Osteocyte (in vitro differentiated cells): ENCODE data around the gene OR7C1. TPM values are rescaled to one million over a fixed set of nuclear protein-coding genes. Genes with fewer than 3 reads are reported as not detected.

Source experiments
- DNase-seq: peaks from one replicate; pipeline ENCODE4 v3.0.0; 2021; ENCODE audit warnings: mixed read lengths; ENCODE audit not compliant: unreplicated experiment; ENCODE audit errors: extremely low spot score
- H3K27ac Mint-ChIP-seq: one replicate; pipeline ENCODE4 v1.8.0; 2021; ENCODE audit warnings: mild to moderate bottlenecking, mixed read lengths; ENCODE audit not compliant: unreplicated experiment
- H3K27me3 Mint-ChIP-seq: one replicate; pipeline ENCODE4 v1.8.0; 2021; ENCODE audit warnings: mixed read lengths; ENCODE audit not compliant: unreplicated experiment
- H3K36me3 Mint-ChIP-seq: one replicate; pipeline ENCODE4 v1.8.0; 2021; ENCODE audit warnings: mixed read lengths; ENCODE audit not compliant: unreplicated experiment
- H3K4me1 Mint-ChIP-seq: one replicate; pipeline ENCODE4 v1.8.0; 2021; ENCODE audit warnings: mixed read lengths; ENCODE audit not compliant: unreplicated experiment
- H3K4me3 Mint-ChIP-seq: one replicate; pipeline ENCODE4 v1.8.0; 2021; ENCODE audit warnings: mild to moderate bottlenecking, moderate library complexity, mixed read lengths; ENCODE audit not compliant: unreplicated experiment
- H3K9me3 Mint-ChIP-seq: one replicate; pipeline ENCODE4 v1.8.0; 2021; ENCODE audit warnings: mixed read lengths; ENCODE audit not compliant: unreplicated experiment
- CTCF ChIP-seq: fragments of 200-600 bp; sonication (generic); IDR thresholded peaks from 2 replicates; pipeline ENCODE4 v1.5.0; 2021; ENCODE audit warnings: antibody characterized with exemption, mild to moderate bottlenecking, moderate library complexity
- total RNA-seq: library from RNA; stranded (reverse); gene quantifications from 2 replicates; pipeline ENCODE4 v1.2.1, GENCODE V29; 2021

Gene OR7C1
- total RNA-seq, 1 donor from 2014 or later, result not detected

DNA sequence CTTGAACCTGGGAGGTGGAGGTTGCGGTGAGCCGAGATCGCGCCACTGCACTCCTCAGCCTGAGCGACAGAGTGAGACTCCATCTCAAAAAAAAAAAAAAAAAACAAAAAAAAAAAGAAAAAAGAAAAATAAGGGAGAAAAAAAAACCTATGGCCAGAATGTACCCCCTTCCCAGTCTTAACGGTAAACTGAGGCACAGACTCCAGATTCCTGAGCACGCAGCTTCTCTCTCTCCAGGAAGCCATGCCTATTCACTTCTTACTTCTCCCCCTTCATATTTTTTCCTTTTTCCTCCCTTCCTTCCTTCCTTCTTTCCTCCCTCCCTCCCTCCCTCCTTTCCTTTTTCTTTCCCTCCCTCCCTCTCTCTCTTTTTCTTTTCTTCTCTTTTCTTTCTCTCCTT is 62.0 kb downstream of the OR7C1 start:
- Mint-ChIP-seq H3K9me3 (no peaks in the 10 kb centered on the region), H3K36me3 (no peaks in the 10 kb centered on the region), H3K4me3 (no peak overlapping the region), H3K27ac (no peak overlapping the region), H3K27me3 (peaks cover 2% of the 10 kb centered on the region), H3K4me1 (peaks cover 4% of the 10 kb centered on the region)
- no peak for TF ChIP-seq CTCF
- no peak for DNase-seq

DNA sequence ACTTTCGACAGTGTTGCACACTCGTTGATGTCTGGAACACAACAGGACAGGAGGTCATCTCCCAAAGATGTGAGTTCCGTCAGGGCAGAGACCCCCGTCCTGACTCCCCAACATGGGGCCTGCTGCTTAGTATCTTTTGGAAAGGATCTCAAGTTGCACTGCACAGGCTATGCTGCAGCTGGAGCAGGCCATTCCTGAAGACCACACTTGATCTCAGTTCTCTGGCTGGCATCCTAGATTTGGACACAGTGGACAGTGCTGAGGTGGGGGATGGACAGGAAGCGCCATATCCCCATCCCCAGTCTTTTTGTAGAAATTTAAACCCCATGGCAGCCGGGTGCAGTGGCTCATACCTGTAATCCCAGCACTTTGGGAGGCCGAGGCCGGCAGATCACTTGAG is 62.5 kb downstream of the OR7C1 start:
- no peaks in the 10 kb centered on the region for H3K36me3 Mint-ChIP-seq
- no peak overlapping the region for H3K4me3 Mint-ChIP-seq
- no peaks in the 10 kb centered on the region for H3K9me3 Mint-ChIP-seq
- H3K27ac Mint-ChIP-seq, result no peak overlapping the region
- TF ChIP-seq CTCF, result no peak
- H3K4me1 Mint-ChIP-seq, result peaks cover 4% of the 10 kb centered on the region
- DNase-seq, result peak; percentile 44
- H3K27me3 Mint-ChIP-seq, result peaks cover 2% of the 10 kb centered on the region

DNA sequence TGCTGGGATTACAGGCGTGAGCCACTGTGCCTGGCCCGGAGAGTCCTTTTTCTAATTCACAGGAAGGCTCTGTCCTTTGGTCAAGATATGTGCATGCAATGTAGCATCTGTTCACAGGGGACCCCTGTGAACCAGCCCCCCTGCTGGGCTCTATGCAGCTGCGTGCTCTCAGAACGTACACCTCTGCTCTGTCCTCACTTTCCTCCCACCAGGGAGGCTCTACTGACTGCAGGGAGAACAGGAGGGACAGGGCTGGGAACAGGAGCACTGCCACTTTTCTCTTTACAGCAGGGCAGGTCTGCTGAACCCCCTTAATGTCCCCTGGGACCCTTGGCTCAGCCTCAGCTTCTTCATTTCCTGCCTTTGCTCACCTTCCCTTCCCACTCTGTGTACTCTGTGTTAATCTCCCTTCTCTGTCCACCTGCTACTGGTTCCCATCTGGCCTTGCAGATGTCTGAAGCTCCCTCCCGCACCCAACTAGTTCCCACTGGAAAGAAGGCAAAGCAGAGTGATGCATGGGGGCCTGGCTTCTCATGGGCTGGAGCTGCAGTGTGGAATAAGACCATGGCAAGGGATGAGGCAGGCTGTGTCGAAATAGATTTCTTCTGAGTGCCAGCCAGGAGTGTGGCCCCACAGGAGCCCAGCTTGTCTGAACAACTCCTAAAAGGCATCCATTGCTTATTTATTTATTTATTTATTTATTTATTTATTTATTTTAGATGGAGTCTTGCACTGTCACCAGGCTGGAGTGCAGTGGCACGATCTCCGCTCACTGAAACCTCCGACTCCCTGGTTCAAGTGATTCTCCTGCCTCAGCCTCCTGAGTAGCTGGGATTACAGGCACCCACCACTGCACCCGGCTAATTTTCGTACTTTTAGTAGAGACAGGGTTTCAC is 63.8 kb downstream of the OR7C1 start:
- no peaks in the 10 kb centered on the region for H3K4me1 Mint-ChIP-seq
- no peak overlapping the region for H3K4me3 Mint-ChIP-seq
- DNase-seq, result peak; percentile 59
- H3K36me3 Mint-ChIP-seq, result no peaks in the 10 kb centered on the region
- TF ChIP-seq CTCF, result no peak
- H3K27me3 Mint-ChIP-seq, result peaks cover 2% of the 10 kb centered on the region
- H3K27ac Mint-ChIP-seq, result no peak overlapping the region
- H3K9me3 Mint-ChIP-seq, result no peaks in the 10 kb centered on the region

DNA sequence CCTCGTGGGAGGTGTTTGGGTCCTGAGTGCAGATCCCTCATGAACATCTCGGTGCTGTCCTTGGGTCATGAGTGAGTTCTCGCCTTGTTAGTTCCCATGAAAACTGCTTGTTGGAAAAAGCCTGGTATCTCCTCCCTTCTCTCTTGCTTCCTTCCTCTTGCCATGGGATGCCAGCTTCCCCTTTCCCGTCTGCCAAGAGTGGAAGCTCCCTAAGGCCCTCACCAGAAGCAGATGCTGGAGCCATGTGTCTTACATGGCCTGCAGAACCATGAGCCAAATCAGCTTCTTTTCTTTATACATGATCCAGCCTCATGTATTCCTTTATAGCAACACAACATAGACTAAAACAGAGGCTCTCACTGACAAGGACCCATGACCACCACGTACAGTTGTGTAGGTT is 64.8 kb downstream of the OR7C1 start:
- no peaks in the 10 kb centered on the region for H3K4me1 Mint-ChIP-seq
- no peak overlapping the region for H3K4me3 Mint-ChIP-seq
- no peaks in the 10 kb centered on the region for H3K9me3 Mint-ChIP-seq
- no peaks in the 10 kb centered on the region for H3K27me3 Mint-ChIP-seq
- H3K27ac Mint-ChIP-seq, result no peak overlapping the region
- TF ChIP-seq CTCF, result no peak
- peak; percentile 53 for DNase-seq
- no peaks in the 10 kb centered on the region for H3K36me3 Mint-ChIP-seq

DNA sequence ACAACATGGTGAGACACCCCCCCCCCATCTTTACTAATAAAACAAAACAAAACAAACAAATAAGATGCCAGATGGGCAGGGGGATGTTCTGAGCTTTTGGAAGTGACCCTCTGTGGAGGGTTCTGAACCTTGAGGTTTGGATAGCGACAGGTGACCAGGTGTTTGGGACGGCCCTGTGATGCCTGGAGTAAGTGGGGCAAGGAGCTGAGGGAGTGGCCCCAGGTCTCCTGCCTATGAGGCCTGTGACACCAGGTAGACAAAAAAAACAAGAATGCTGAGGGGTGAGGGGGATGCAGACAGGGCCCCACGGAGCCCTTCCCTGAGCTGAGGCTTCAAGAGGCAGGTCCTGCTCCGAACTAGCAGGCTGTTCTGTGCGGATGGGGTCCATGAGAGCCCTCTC is 65.8 kb downstream of the OR7C1 start:
- DNase-seq, result peak; percentile 56
- Mint-ChIP-seq H3K4me3 (no peak overlapping the region), H3K27ac (no peak overlapping the region), H3K4me1 (no peaks in the 10 kb centered on the region), H3K36me3 (no peaks in the 10 kb centered on the region), H3K9me3 (no peaks in the 10 kb centered on the region), H3K27me3 (no peaks in the 10 kb centered on the region)
- no peak for TF ChIP-seq CTCF
